HEK293T (cell line): Measurements from ENCODE around the gene SETD1A.

Experiments
- CTCF ChIA-PET: fragments of 350-600 bp; formaldehyde crosslinking; extraction: SDS; loops from one replicate; lab custom pipeline; 2021; ENCODE audit warnings: antibody characterized with exemption, inconsistent platforms; lab: Yijun Ruan, JAX
- POLR2A ChIA-PET: fragments of 350-600 bp; formaldehyde crosslinking; extraction: SDS; loops from one replicate; lab custom pipeline; 2020; ENCODE audit warnings: antibody characterized with exemption, inconsistent platforms; lab: Yijun Ruan, JAX
- DNase-seq: peaks from one replicate; pipeline ENCODE4 v3.0.0; 2012; ENCODE audit warnings: mixed read lengths; ENCODE audit errors: extremely low spot score
- ARNT ChIP-seq: fragments of 450-650 bp; IDR thresholded peaks from 2 replicates; pipeline ENCODE4 v1.6.1; 2017; ENCODE audit warnings: mild to moderate bottlenecking
- BHLHE40 ChIP-seq: fragments of 450-650 bp; IDR thresholded peaks from 2 replicates; pipeline ENCODE4 v1.6.1; 2016; ENCODE audit warnings: mild to moderate bottlenecking, moderate library complexity, borderline replicate concordance
- CTBP1 ChIP-seq: fragments of 450-650 bp; IDR thresholded peaks from 2 replicates; pipeline ENCODE4 v1.6.1; 2016; ENCODE audit warnings: borderline replicate concordance
- ELF4 ChIP-seq: fragments of 450-650 bp; IDR thresholded peaks from 2 replicates; pipeline ENCODE4 v1.6.1; 2017; ENCODE audit warnings: antibody characterized with exemption
- FOXA1 ChIP-seq: fragments of 450-650 bp; IDR thresholded peaks from 2 replicates; pipeline ENCODE4 v1.6.1; 2016; ENCODE audit warnings: mild to moderate bottlenecking
- FOXK2 ChIP-seq: fragments of 450-650 bp; IDR thresholded peaks from 2 replicates; pipeline ENCODE4 v1.6.1; 2016; ENCODE audit warnings: mild to moderate bottlenecking
- FOXM1 ChIP-seq: fragments of 450-650 bp; IDR thresholded peaks from 2 replicates; pipeline ENCODE4 v1.6.1; 2017; ENCODE audit warnings: mild to moderate bottlenecking, borderline replicate concordance
- HDGF ChIP-seq: fragments of 450-650 bp; IDR thresholded peaks from 2 replicates; pipeline ENCODE4 v1.6.1; 2017; ENCODE audit warnings: antibody characterized with exemption, borderline replicate concordance
- L3MBTL2 ChIP-seq: fragments of 450-650 bp; conservative IDR thresholded peaks from 2 replicates; pipeline ENCODE4 v1.6.1; 2016; ENCODE audit warnings: mild to moderate bottlenecking
- LEF1 ChIP-seq: fragments of 450-650 bp; IDR thresholded peaks from 2 replicates; pipeline ENCODE4 v1.6.1; 2017; ENCODE audit warnings: mild to moderate bottlenecking, borderline replicate concordance
- NFRKB ChIP-seq: fragments of 450-650 bp; IDR thresholded peaks from 2 replicates; pipeline ENCODE4 v1.6.1; 2016; ENCODE audit warnings: mild to moderate bottlenecking, moderate library complexity
- PKNOX1 ChIP-seq: fragments of 450-650 bp; IDR thresholded peaks from 2 replicates; pipeline ENCODE4 v1.6.1; 2016
- SP1 ChIP-seq: fragments of 450-650 bp; IDR thresholded peaks from 2 replicates; pipeline ENCODE4 v1.6.1; 2017
- SUZ12 ChIP-seq: fragments of 450-650 bp; IDR thresholded peaks from 2 replicates; pipeline ENCODE4 v1.6.1; 2016; ENCODE audit warnings: mild to moderate bottlenecking
- TARDBP ChIP-seq: fragments of 450-650 bp; IDR thresholded peaks from 2 replicates; pipeline ENCODE4 v1.6.1; 2016
- ZNF384 ChIP-seq: fragments of 450-650 bp; IDR thresholded peaks from 2 replicates; pipeline ENCODE4 v1.6.1; 2016

Gene SETD1A

GRCh38 chr16:30944352-30944751 lies 13.2 kb upstream of the SETD1A start:
- CTCF ChIA-PET = interaction anchor here (0.7 to 5.6 kb wide), 2 partner anchors 10 to 113 kb away, joined by 3 to 39 read pairs; no protein-coding TSS in a partner anchor
- TF ChIP-seq L3MBTL2 (no peak), SUZ12 (no peak), TARDBP (no peak), ARNT (no peak), ELF4 (no peak), PKNOX1 (no peak), FOXM1 (no peak), LEF1 (no peak), CTBP1 (no peak), FOXK2 (no peak), SP1 (no peak), ZNF384 (no peak)

GRCh38 chr16:30946671-30947540 lies 10.6 kb upstream of the SETD1A start:
- DNase-seq = no peak
- ChIA-PET POLR2A (no interaction called here), CTCF (interaction anchor here (1.0 kb wide), 1 partner anchor 195 kb away, joined by 4 read pairs; no protein-coding TSS in a partner anchor)
- TF ChIP-seq ARNT = no peak
- TF ChIP-seq LEF1 = no peak

More at GRCh38 chr16:30944352-30944751, 13.2 kb upstream of the SETD1A start:
- no peak for DNase-seq
- POLR2A ChIA-PET = no interaction called here

- TF ChIP-seq LEF1 = no peak
- no peak for TF ChIP-seq TARDBP
- TF ChIP-seq HDGF = no peak
- no peak for TF ChIP-seq BHLHE40
- TF ChIP-seq ELF4 = no peak
- no peak for TF ChIP-seq FOXK2
- TF ChIP-seq PKNOX1 = no peak
- TF ChIP-seq FOXA1 = no peak
- TF ChIP-seq ZNF384 = no peak
- TF ChIP-seq CTBP1 = no peak
- TF ChIP-seq SUZ12 = no peak
- no peak for TF ChIP-seq NFRKB
- TF ChIP-seq L3MBTL2 = no peak
- TF ChIP-seq ARNT = no peak
These were observed 10.1 kb upstream of the SETD1A start for GRCh38 chr16:30947541-30947858.

GRCh38 chr16:30947859-30948666 lies 9.5 kb upstream of the SETD1A start:
- POLR2A ChIA-PET = no interaction called here
- no peak for TF ChIP-seq ARNT
- TF ChIP-seq FOXK2 = no peak
- TF ChIP-seq PKNOX1 = peak; percentile 99
- no peak for TF ChIP-seq HDGF
- DNase-seq = peak; percentile 91
- CTCF ChIA-PET = interaction anchor here (0.6 to 1.0 kb wide), 2 partner anchors 194 to 496 kb away, joined by 3 to 4 read pairs; no protein-coding TSS in a partner anchor

More at GRCh38 chr16:30947541-30947858, 10.1 kb upstream of the SETD1A start:
- CTCF ChIA-PET = interaction anchor here (0.6 to 1.0 kb wide), 2 partner anchors 195 to 496 kb away, joined by 3 to 4 read pairs; no protein-coding TSS in a partner anchor
- no peak for DNase-seq
- POLR2A ChIA-PET = no interaction called here

- DNase-seq = peak; percentile 69
- CTCF ChIA-PET = interaction anchor here (0.5 to 1.4 kb wide), 4 partner anchors 22 to 1136 kb away, joined by 3 to 6 read pairs (median 3); partner anchors contain the start of gene HSD3B7
- POLR2A ChIA-PET = interaction anchor here (0.8 kb wide), 1 partner anchor 21 kb away, joined by 3 read pairs; no protein-coding TSS in a partner anchor
- 0 out of 2 replicates have a peak, but pooled peaks have one; percentile 48 for TF ChIP-seq LEF1
- TF ChIP-seq L3MBTL2 = no peak
- 0 out of 2 replicates have a peak, but pooled peaks have one; percentile 11 for TF ChIP-seq FOXM1
These were observed 8.6 kb upstream of the SETD1A start, which contains the start of gene ORAI3 for GRCh38 chr16:30948667-30949649. Gene ORAI3, plus strand, starts transcription at chr16:30949068. Its CDS starts 222 bp downstream, at chr16:30949290.
